Uterus (tissue), 2 donors: ENCODE measurements around the gene C13orf46.

ENCODE experiments used
- POLR2A ChIP-seq, 2 donors: fragments of 450-650 bp; IDR thresholded peaks; one replicate each; pipeline ENCODE4 v1.6.1; 2016; ENCODE audit warnings: antibody characterized with exemption in 2 of 2, mild to moderate bottlenecking in 1 of 2, moderate library complexity in 1 of 2
- TF ChIP-seq, protein P1 (sequence below), 4 experiments: fragments of 200-600 bp in 2 of 4; fragments of 450-650 bp in 2 of 4; sonication (generic) in 2 of 4; IDR thresholded peaks; one replicate each; pipeline ENCODE4 v1.5.1; 2016 to 2019; ENCODE audit warnings: antibody characterized with exemption in 4 of 4, mild to moderate bottlenecking in 2 of 4, moderate library complexity in 1 of 4

GRCh38 chr13:113934576-113934975, 39.3 kb downstream of the C13orf46 start:
- TF ChIP-seq, protein P1, sequence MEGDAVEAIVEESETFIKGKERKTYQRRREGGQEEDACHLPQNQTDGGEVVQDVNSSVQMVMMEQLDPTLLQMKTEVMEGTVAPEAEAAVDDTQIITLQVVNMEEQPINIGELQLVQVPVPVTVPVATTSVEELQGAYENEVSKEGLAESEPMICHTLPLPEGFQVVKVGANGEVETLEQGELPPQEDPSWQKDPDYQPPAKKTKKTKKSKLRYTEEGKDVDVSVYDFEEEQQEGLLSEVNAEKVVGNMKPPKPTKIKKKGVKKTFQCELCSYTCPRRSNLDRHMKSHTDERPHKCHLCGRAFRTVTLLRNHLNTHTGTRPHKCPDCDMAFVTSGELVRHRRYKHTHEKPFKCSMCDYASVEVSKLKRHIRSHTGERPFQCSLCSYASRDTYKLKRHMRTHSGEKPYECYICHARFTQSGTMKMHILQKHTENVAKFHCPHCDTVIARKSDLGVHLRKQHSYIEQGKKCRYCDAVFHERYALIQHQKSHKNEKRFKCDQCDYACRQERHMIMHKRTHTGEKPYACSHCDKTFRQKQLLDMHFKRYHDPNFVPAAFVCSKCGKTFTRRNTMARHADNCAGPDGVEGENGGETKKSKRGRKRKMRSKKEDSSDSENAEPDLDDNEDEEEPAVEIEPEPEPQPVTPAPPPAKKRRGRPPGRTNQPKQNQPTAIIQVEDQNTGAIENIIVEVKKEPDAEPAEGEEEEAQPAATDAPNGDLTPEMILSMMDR (IDR thresholded peaks at IDR 0.05) = no peak
- no peak for TF ChIP-seq POLR2A (IDR thresholded peaks at IDR 0.05)
